Kidney (tissue), 14 donors: Measurements from ENCODE around the gene MTARC1. TPM values are rescaled to one million over a fixed set of nuclear protein-coding genes. Genes with fewer than 3 reads are reported as not detected.
A peak's percentile ranks its signal among the peaks of the same experiment; 100 is the strongest.

Source experiments
- DNase-seq, 5 donors: peaks; one replicate each; pipeline ENCODE4 v3.0.0-alpha.2; 2013 to 2020
- FAIRE-seq: peaks from 2 replicates; lab custom pipeline; 2012; peaks lifted over from hg19 to GRCh38; lab: Jason Lieb, UNC
- H3K27ac ChIP-seq, 2 donors: one replicate each; pipeline ENCODE4 v1.7.0; 2013; ENCODE audit warnings: low read depth in 2 of 2, low read length in 2 of 2, inconsistent platforms in 1 of 2
- H3K27me3 ChIP-seq: one replicate; pipeline ENCODE4 v1.7.1; 2013; ENCODE audit warnings: low read length, inconsistent platforms; ENCODE audit not compliant: control insufficient read depth, insufficient read depth
- H3K36me3 ChIP-seq, 3 donors: one replicate each; pipeline versions ENCODE4 v1.7.0 to v1.7.1; 2013; ENCODE audit warnings: low read length in 3 of 3, control low read depth in 1 of 3, inconsistent platforms in 1 of 3; ENCODE audit not compliant: insufficient read depth in 3 of 3, control insufficient read depth in 2 of 3
- H3K4me1 ChIP-seq, 3 donors: one replicate each; pipeline versions ENCODE4 v1.7.0 to v1.7.1; 2013; ENCODE audit warnings: low read length in 3 of 3, inconsistent platforms in 1 of 3, low read depth in 1 of 3; ENCODE audit not compliant: control insufficient read depth in 2 of 3, insufficient read depth in 2 of 3
- H3K4me3 ChIP-seq, 3 donors: one replicate each; pipeline versions ENCODE4 v1.7.0 to v1.8.1; 2013; ENCODE audit warnings: low read length in 3 of 3, control low read depth in 1 of 3, inconsistent platforms in 1 of 3
- H3K9ac ChIP-seq, 3 donors: one replicate each; pipeline versions ENCODE4 v1.7.0 to v1.7.1; 2013; ENCODE audit warnings: low read length in 3 of 3, control low read depth in 1 of 3, inconsistent platforms in 1 of 3
- H3K9me3 ChIP-seq, 3 donors: one replicate each; pipeline versions ENCODE4 v1.7.0 to v1.7.1; 2013; ENCODE audit warnings: low read length in 3 of 3, control low read depth in 1 of 3, inconsistent platforms in 1 of 3; ENCODE audit not compliant: control insufficient read depth in 2 of 3, insufficient read depth in 1 of 3
- intact Hi-C: fragments of 100-400 bp; cut with DNase I; formaldehyde crosslinking; loops from one replicate; pipeline ENCODE4 v1.11.1; 2022
- polyA plus RNA-seq: library from polyadenylated mRNA; stranded (reverse); fragments of 350-450 nt; fragmentation: Illumina TruSeq; extraction: RNeasy Lipid Tissue Mini Kit (QIAGEN cat#74804); gene quantifications from one replicate; pipeline ENCODE4 v1.2.3, GENCODE V29; 2014; ENCODE audit warnings: low read depth, low replicate concordance; ENCODE audit not compliant: insufficient read depth
- total RNA-seq: library from RNA; stranded (reverse); fragmentation: NEBNext Ultra II Directional; extraction: Animal tissue kit (Norgen Biotek cat#: 25700); gene quantifications from one replicate; pipeline ENCODE4 v1.2.1, GENCODE V29; 2021
- TF ChIP-seq, protein P1 (sequence below): IDR thresholded peaks from 3 replicates; pipeline ENCODE4 v1.5.1; 2012; ENCODE audit warnings: mild to moderate bottlenecking, moderate library complexity, borderline replicate concordance; ENCODE audit not compliant: insufficient read depth; ENCODE audit errors: extremely low read depth
- donor health status: control.
- donor health status: control.
- donor health status: control.
- donor health status: control.
- donor health status: control.
- donor health status: DM: yes; HTN: yes; CAD: no.
- donor health status: Normal renal cell carcinoma (clear cell type).

The MTARC1 gene
- total and polyA plus RNA-seq, 2 donors from 2014 or later = 6.8 to 11.0 TPM

DNA sequence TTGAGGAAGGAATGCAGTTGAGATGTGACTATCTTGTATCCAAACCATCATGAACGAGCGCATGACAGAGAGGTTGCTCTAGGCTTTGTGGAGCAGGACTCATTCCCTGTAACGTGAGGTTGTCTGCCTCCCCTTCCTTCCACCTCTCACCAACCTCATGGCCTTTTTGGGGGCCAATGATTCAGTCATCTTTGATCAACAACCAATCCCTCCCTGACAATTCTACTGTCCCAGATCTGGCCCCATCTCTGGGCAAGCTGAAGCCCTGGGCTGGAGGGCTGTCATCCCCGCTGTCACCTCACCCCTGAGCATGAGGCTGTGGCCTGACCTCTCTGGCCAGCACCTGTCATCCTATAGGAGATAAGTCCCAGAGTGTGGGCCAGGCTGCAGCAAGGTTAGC lies 19.7 kb downstream of the MTARC1 start:
- FAIRE-seq = no peak
- Histone ChIP-seq H3K9ac (no peak overlapping the region), H3K9me3 (no peaks in the 10 kb centered on the region), H3K27ac (no peak overlapping the region), H3K4me1 (peaks cover 0 to 6% (median 2%) of the 10 kb centered on the region in 3 donors), H3K4me3 (no peak overlapping the region), H3K27me3 (no peaks in the 10 kb centered on the region), H3K36me3 (peaks cover 0 to 9% (median 8%) of the 10 kb centered on the region in 3 donors)
- intact Hi-C loops = no loop called here
- TF ChIP-seq, protein P1, sequence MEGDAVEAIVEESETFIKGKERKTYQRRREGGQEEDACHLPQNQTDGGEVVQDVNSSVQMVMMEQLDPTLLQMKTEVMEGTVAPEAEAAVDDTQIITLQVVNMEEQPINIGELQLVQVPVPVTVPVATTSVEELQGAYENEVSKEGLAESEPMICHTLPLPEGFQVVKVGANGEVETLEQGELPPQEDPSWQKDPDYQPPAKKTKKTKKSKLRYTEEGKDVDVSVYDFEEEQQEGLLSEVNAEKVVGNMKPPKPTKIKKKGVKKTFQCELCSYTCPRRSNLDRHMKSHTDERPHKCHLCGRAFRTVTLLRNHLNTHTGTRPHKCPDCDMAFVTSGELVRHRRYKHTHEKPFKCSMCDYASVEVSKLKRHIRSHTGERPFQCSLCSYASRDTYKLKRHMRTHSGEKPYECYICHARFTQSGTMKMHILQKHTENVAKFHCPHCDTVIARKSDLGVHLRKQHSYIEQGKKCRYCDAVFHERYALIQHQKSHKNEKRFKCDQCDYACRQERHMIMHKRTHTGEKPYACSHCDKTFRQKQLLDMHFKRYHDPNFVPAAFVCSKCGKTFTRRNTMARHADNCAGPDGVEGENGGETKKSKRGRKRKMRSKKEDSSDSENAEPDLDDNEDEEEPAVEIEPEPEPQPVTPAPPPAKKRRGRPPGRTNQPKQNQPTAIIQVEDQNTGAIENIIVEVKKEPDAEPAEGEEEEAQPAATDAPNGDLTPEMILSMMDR = no peak
- no peak for DNase-seq

DNA sequence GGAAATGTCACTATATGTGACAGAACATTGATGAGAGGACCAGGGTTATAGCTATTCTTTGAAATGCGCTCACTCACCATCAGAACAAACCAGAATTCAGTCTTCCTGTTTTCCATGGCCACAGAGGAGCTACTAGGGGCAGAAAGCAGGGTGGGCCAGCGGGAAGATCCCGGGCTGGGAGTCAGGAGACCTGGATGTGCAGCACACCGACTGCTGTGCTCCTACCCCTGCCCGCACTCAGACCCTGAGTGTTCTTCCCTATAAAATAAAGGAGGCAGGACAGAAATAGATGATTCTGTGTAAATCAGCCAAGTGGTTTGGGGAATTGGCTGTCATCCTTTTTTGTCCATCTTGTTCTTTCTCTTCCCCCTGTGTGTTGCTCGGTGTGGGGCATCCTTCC lies 21.0 kb downstream of the MTARC1 start:
- Histone ChIP-seq H3K36me3 (peaks cover 0 to 11% (median 9%) of the 10 kb centered on the region in 3 donors), H3K9ac (no peak overlapping the region), H3K4me3 (no peak overlapping the region), H3K4me1 (peaks cover 0 to 6% (median 2%) of the 10 kb centered on the region in 3 donors), H3K9me3 (no peaks in the 10 kb centered on the region), H3K27me3 (no peaks in the 10 kb centered on the region), H3K27ac (no peak overlapping the region)
- DNase-seq (no peak), FAIRE-seq (no peak)
- TF ChIP-seq, protein P1 = no peak
- intact Hi-C loops = no loop called here

DNA sequence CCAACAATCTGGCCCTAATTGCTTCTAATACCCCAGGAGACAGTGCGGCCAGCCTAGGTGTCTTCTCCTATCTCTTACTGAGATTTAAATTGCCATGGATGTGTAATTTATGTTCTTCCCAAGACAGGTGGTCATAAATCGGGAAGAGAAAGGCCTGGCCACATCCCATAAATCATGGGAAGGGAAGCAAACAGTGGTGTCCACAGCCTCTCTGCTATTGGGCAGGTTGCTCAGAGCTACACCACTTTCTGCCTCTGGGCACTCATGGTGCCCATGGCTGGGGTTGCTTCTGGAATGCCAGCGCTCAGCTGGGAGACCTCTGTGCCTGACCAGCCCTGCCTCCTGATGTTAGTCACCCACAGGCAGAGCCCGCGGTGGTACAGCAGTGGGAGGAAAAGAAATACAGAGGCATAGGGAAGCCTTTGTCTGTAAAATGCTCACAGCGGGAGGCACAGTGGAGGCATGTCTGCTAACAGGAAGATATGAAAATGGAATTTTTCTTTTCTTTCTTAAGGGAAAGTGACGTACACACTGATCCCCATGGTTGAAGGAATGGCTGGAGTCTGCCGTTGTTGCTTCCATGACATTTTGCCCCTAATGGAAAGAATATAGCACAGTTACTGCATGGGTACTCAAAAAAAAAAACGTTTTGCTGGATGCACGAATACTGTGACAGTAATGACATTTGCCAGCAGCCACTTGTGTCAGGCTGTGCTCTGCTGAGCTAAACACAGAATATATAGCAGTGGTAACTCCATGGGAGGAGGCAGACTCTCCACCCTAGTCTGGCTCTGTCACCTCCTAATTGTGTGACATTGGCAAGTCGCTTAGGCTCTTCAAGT lies 21.9 kb downstream of the MTARC1 start:
- no peaks in the 10 kb centered on the region for H3K27me3 ChIP-seq
- FAIRE-seq = no peak
- peak in 4 of 5 donors; percentile 89 to 95 (median 92) for DNase-seq
- H3K36me3 ChIP-seq = peaks cover 0 to 14% (median 9%) of the 10 kb centered on the region in 3 donors
- H3K9ac ChIP-seq = no peak overlapping the region
- intact Hi-C loops = no loop called here
- no peaks in the 10 kb centered on the region for H3K9me3 ChIP-seq
- H3K4me1 ChIP-seq = peaks cover 0 to 3% (median 2%) of the 10 kb centered on the region in 3 donors
- H3K27ac ChIP-seq = no peak overlapping the region
- TF ChIP-seq, protein P1 = no peak
- H3K4me3 ChIP-seq = no peak overlapping the region
